ENCODE data around the gene PDK4.

Gene PDK4

DNA sequence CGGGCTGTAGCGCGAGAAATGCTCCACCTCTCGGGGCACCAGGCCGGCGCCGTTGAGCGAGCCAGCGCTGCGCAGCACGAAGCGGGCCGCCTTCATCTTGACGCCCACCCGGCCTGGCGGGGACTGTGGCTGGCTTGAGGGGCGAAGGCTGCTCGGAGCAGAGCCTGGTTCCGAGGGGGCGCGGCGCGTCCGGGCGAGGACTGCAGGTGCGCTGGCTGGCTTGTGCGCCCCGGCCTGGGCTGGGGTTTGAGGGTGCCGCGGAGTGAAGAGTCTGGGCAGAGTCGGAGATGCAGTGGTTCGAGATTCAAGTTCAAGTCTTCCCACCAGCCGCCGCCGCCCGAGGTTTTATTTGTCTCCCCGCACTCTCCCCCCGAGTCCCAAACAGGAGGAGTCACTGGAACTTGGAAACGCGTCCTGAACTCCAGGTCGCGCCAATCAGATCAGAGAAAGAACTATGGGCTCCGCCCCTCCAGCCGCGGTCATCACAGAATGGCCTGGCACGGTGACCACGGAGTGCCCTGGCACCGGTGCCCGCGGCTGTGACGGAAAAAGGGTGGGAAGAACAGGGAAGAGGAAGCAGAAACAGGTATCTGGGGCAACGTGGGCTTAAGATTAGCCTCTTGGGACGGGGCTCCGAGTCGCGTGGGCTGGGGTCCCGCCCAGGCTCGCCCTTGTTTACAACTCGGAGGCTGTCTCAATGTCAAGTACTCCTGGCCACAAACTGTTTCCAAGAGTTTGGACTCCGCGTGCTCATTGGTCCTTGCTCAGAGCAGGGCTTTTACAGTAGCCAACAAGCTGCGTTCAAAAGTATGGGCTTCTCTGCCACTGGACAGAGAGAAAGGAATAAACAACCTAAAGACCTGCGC is at the start of gene PDK4:
TSS of gene PDK4 (minus strand) at position 319 of the 866 bp plus-strand sequence. CDS start at position 96, 223 bp downstream.
- Mint-ChIP-seq H3K27ac (peak within 1 kb of the TSS; percentile 74), H3K4me1 (peaks cover 8% of the 10 kb centered on the region), H3K27me3 (peaks cover 9% of the 10 kb centered on the region), H3K36me3 (no peaks in the 10 kb centered on the region), H3K9me3 (no peaks in the 10 kb centered on the region), H3K4me3 (peak within 1 kb of the TSS; percentile 86)
- peak; percentile 79 for ATAC-seq

DNA sequence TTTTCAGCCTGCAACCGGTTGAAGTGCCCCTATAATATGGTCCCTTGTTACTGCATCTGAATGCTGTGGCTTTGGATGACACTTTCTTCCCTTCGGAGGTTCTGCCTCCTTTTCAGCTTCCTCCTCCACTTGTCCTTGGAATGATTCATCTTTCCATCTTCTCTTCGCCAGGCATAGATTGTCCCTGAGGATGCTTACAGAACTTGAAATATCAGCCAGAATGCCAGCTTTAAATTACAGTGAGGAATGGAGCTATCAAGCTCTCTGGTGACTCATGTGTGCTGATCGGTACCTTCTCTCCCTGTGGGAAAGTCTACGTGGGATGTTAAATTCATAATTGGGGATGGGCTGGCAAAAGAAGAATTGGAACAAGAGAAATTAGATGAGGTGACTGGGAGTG is 45.9 kb upstream of the PDK4 start:
- Mint-ChIP-seq H3K9me3 (no peaks in the 10 kb centered on the region), H3K27me3 (no peaks in the 10 kb centered on the region), H3K36me3 (no peaks in the 10 kb centered on the region), H3K4me3 (no peak overlapping the region), H3K27ac (no peak overlapping the region), H3K4me1 (peaks cover 5% of the 10 kb centered on the region)
- ATAC-seq = no peak

DNA sequence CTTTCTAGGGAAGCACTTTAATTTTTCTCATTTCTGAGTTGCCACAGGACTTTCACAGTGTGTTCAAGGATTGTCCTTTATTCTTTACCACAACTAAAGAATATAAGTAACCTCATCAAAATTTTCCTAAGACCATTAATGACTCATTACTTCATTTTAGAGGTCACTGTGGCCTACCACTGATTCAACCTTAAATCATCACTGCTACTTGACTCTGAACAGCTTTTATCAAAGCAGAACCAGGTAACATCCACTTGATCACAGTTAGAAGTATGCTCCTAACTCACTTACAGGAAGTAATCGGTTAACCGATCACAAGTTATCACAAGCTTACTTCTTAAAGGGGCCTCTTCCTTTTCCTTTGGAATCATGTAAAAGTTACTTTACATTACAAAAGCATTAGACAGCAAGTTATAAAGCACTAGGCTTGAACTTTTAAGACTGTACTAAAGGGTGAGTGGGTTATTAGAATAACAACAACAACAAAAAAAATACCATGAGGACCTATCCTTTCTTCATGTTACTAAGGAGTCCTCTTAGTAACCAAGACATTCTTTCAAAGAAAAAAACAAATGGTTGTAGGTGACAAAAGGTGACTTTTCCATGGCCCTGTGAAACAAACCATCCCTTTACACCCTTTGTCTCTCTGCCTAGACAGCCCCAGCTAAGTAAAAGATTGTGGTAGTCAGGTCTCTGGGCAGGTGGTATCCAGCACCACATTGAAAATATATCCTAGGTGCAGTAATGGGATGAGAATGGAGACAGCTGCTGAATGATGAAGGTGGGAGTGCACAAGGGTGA is 40.0 kb upstream of the PDK4 start:
- peak; percentile 74 for ATAC-seq
- Mint-ChIP-seq H3K4me3 (no peak overlapping the region), H3K4me1 (peaks cover 13% of the 10 kb centered on the region), H3K27ac (no peak overlapping the region), H3K9me3 (no peaks in the 10 kb centered on the region), H3K27me3 (no peaks in the 10 kb centered on the region), H3K36me3 (no peaks in the 10 kb centered on the region)

DNA sequence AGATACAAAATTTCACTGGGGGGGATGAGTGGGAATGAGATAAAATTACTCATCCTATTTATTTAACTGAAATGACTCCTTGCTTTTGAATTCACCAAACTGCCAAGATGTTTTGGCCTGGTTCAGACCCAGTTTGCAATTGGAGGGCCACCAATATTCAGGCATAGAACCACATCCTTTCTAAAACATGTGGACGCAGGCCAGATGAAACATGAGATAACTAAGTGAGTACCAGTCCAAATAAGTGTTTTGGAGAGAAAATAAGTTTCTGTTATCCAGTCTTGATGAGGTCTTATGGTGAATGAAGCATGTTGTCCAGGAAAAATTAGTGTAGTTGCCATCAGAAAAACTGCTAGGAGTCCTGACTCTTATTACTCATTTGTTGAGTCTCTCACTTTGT is 36.3 kb upstream of the PDK4 start:
- no peak for ATAC-seq
- H3K27me3 Mint-ChIP-seq = no peaks in the 10 kb centered on the region
- H3K4me1 Mint-ChIP-seq = peaks cover 8% of the 10 kb centered on the region
- no peaks in the 10 kb centered on the region for H3K36me3 Mint-ChIP-seq
- H3K4me3 Mint-ChIP-seq = no peak overlapping the region
- no peaks in the 10 kb centered on the region for H3K9me3 Mint-ChIP-seq
- H3K27ac Mint-ChIP-seq = no peak overlapping the region

DNA sequence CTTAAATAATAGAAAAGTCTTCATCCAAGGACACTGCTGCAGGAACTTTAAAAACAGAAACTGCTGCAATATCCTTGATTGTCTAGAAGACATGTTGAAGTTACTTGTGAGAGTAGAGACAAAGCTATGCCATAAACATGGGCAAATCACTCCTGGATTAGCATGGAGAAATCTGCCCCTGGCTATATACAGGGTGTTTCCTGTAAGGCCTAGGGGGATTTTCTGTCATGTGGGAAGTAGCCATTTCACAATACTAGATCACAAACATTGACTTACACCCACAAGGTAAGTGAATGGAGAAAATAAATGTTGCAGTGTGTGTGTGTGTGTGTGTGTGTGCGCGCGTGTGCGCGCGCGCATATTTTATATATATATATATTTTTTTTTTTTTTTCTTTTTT is 35.2 kb upstream of the PDK4 start:
- Mint-ChIP-seq H3K4me1 (peaks cover 6% of the 10 kb centered on the region), H3K4me3 (no peak overlapping the region), H3K27ac (no peak overlapping the region), H3K27me3 (no peaks in the 10 kb centered on the region), H3K36me3 (no peaks in the 10 kb centered on the region), H3K9me3 (no peaks in the 10 kb centered on the region)
- ATAC-seq = no peak

DNA sequence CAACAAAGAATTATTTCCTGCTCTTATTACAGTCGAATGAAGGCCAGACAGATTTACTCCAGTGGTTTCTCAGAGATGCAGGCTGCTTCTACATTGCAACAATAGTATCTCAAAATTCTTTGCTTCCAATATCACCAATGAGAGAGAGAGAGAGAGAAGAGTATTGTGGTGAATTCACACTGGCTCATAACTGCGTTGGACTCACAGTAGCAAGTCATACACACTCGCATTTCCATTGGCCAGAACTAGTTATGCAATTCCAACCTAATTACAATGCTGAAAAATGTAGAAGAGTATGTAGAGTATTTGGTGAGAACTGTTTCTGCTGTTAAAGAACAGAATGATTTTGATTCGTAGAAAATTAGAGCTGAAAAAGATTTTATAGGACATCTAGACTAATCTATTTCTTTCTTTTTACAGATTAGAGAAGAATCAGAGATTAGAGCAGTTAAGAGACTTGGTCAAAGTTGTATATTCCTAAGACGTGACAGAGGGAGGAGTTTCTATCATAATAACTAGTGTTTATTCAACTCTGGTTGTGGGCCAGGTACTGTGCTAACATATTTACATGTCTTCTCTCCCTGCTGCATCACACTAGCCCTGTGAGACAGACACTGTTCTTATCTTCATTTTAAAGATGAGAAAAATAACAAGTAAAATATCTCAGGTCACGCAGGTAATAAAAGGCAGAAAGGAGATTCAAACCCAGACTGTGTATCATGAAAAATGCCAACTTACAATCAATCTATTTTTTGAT is 34.6 kb upstream of the PDK4 start:
- peak overlapping the region; percentile 42 for H3K27ac Mint-ChIP-seq
- no peak overlapping the region for H3K4me3 Mint-ChIP-seq
- ATAC-seq = no peak
- H3K36me3 Mint-ChIP-seq = no peaks in the 10 kb centered on the region
- H3K9me3 Mint-ChIP-seq = no peaks in the 10 kb centered on the region
- no peaks in the 10 kb centered on the region for H3K4me1 Mint-ChIP-seq
- no peaks in the 10 kb centered on the region for H3K27me3 Mint-ChIP-seq

DNA sequence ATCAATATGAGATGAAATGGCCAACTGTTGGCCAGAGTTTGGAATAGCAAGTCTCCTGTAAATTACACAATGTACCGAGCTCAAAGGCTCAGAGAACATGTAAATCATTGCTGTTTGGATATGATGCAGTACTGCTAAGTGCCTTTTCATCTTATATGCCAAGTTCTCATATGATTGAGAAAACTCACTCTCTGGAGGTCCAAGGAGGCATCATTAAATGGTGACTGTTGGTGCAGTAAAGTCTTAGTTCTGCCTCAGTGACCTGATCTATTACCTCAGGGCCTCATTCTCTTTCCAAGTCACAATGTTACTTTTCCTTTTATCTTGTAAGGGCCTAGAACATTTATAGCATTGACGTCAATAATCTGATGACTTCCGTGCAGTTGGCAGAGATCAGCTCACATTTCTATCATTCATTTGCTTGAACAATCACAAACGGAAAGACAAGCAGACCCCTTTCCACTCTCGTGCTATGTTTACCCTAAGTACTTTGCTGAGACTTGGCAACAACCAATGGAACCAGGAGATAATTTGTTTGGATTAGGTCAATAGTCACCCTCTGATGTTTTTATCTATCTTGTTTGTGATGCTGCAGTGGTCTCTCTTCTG is 32.6 kb upstream of the PDK4 start:
- Mint-ChIP-seq H3K27me3 (no peaks in the 10 kb centered on the region), H3K36me3 (no peaks in the 10 kb centered on the region), H3K9me3 (no peaks in the 10 kb centered on the region), H3K4me3 (no peak overlapping the region), H3K4me1 (no peaks in the 10 kb centered on the region), H3K27ac (no peak overlapping the region)
- ATAC-seq = no peak

DNA sequence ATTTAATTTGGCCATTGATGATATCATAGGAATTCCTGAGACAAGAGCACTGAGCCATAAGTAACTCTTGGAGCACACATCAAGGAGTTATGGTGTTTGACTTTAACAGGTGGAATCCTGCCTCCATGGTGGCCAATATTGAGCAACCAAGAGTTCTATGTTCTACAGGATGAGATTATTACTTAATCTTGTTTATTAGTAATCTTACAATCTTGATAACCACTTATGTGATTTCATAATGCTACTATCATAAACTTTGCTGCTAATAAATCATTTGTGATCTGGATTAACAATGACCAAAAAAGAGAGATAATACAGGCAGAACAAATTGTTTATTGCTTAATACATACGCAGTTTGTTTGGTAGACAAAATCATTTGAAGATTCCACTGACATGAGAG is 27.5 kb upstream of the PDK4 start:
- no peak for ATAC-seq
- Mint-ChIP-seq H3K27me3 (no peaks in the 10 kb centered on the region), H3K36me3 (no peaks in the 10 kb centered on the region), H3K27ac (no peak overlapping the region), H3K4me1 (no peaks in the 10 kb centered on the region), H3K4me3 (no peak overlapping the region), H3K9me3 (no peaks in the 10 kb centered on the region)

DNA sequence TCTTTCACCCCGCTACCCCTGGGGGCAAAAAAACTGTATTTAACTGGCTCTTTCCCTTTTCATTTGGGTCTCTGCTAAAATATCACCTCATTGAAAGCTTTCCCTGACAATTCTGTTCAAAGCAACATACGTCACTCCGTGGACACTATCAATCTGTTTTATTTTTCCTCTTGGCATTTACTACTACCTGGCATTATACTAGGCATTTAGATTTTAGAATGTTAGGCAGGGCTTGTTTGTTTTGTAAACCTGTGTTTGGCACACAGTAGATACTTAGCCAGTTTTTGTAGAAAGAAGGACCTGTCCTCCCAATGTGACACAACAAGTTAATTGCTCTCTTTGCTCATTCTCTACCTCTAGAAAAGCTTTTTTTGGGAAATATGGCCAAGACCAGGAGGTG is 26.5 kb upstream of the PDK4 start:
- Mint-ChIP-seq H3K4me3 (no peak overlapping the region), H3K36me3 (no peaks in the 10 kb centered on the region), H3K27ac (no peak overlapping the region), H3K4me1 (no peaks in the 10 kb centered on the region), H3K9me3 (no peaks in the 10 kb centered on the region), H3K27me3 (no peaks in the 10 kb centered on the region)
- no peak for ATAC-seq

DNA sequence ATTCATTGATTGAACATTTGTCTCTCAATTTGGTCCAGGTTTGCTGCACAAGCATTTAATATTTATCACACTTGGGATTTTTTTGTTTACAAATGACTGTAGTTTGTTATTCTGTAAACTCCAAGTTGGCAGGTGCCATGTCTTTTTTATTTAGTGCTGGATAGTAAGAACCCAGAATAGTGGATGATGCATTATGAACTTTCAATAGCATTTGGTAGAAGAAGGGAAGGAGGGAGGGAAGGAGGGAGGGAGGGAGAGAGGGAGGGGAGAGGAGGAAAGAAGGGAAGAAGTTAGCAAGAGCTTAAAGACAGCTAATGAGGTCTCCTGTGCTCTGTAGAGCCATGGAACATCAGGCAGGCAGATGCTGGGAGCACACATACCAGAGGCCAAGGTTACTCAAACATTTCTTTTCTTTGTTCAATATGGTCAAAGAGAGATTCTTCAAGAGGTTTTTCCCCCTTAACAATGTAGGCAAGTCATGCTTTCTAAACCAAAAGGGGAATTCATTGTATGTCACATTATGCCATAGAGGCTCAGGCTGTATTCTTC is 25.8 kb upstream of the PDK4 start:
- Mint-ChIP-seq H3K4me1 (no peaks in the 10 kb centered on the region), H3K4me3 (no peak overlapping the region), H3K36me3 (no peaks in the 10 kb centered on the region), H3K27me3 (no peaks in the 10 kb centered on the region), H3K27ac (no peak overlapping the region), H3K9me3 (no peaks in the 10 kb centered on the region)
- no peak for ATAC-seq

DNA sequence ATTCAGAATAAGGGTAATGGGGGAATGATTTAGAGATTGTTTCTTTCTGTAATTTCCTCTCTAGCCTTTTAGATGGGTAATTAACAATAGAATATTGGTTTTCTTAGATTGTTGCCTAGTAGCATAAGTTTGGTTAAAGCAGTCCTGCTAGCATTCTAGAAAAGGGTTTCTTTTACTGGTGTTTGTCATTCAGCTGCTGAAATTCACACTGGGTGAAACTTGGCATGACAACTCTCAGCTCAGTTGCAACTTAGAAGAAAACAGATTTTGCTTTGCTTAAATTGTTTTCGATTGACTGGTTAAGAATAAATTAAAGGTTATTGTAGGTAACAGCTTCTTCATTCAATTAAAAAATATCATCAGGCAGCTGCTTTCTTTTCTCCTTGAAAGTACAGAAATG is 25.1 kb upstream of the PDK4 start:
- no peak for ATAC-seq
- Mint-ChIP-seq H3K27me3 (no peaks in the 10 kb centered on the region), H3K27ac (no peak overlapping the region)

DNA sequence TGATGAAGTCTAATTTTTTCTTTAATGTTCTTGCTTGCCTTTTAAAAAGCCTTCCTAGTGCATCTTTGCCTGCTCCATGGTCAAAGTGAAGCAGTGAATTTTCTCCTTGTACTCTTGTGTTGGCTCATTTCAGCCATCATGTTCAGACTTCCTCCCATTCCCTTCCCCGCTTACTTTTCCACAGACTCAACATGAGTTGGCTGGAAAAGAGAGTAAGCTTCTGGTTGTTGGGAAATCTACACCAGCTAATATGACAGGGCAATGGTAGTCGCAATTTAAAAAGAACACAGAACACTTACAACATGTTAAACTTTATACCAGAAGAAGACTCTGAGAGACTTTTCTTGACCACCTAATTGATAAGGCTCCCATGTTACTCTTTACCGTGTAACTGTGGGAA is 24.3 kb upstream of the PDK4 start:
- Mint-ChIP-seq H3K27me3 (no peaks in the 10 kb centered on the region), H3K4me3 (no peak overlapping the region), H3K4me1 (no peaks in the 10 kb centered on the region), H3K27ac (no peak overlapping the region), H3K36me3 (no peaks in the 10 kb centered on the region), H3K9me3 (no peaks in the 10 kb centered on the region)
- no peak for ATAC-seq

More for the DNA sequence above, 25.1 kb upstream of the PDK4 start:
- no peaks in the 10 kb centered on the region for H3K36me3 Mint-ChIP-seq
- H3K4me3 Mint-ChIP-seq = no peak overlapping the region
- no peaks in the 10 kb centered on the region for H3K9me3 Mint-ChIP-seq
- H3K4me1 Mint-ChIP-seq = no peaks in the 10 kb centered on the region

DNA sequence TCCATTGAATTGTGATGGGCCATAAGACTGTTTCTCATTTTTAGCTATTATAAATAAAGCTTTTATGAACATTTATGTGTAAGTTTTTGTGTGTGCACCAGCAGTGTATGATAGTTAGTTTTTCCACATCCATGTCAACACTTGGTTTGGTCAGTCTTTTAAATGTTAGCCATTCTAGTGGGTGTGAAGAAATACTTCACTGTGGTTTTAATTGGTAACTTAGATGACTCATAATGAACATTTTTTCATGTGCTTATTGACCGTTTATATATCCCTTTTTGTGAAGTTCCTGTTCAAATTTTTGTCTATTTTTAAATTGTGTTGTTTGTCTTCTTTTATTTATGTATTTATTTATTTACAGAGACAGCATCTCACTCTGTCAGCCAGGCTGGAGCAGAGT is 23.6 kb upstream of the PDK4 start:
- no peak for ATAC-seq
- Mint-ChIP-seq H3K27me3 (no peaks in the 10 kb centered on the region), H3K4me1 (no peaks in the 10 kb centered on the region), H3K4me3 (no peak overlapping the region), H3K9me3 (peaks cover 5% of the 10 kb centered on the region), H3K36me3 (peaks cover 7% of the 10 kb centered on the region), H3K27ac (no peak overlapping the region)

DNA sequence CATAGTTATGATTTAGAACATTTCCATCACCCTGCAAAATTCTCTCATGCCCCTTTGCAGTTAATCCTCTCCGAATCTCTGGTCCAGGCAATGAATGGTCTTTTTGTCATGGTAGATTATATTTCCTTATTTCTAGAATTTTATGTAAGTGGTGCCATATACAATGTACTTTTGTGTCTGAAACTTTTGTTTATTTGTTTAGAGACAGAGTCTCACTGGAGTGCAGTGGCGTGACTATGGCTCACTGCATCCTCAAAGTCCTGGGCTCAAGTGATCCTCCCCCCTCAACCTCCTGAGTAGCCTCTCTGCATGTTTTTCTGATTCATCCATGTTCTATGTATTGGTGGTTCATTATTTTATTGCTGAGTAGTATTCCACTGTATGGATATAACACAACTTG is 23.2 kb upstream of the PDK4 start:
- Mint-ChIP-seq H3K9me3 (peaks cover 8% of the 10 kb centered on the region), H3K27me3 (no peaks in the 10 kb centered on the region), H3K27ac (no peak overlapping the region), H3K36me3 (peaks cover 11% of the 10 kb centered on the region), H3K4me3 (no peak overlapping the region), H3K4me1 (no peaks in the 10 kb centered on the region)
- ATAC-seq = no peak
